Activated B cell treated with CpG ODN at 0.5 μM for 24 hours (primary cell): ENCODE data around the gene RNF145. TPM values are rescaled to one million over a fixed set of nuclear protein-coding genes. Genes with fewer than 3 reads are reported as not detected.

Source experiments
- ATAC-seq: fragments of 200-7000 bp; cut with Tn5 transposase; one replicate; pipeline ENCODE4 v1.10.0; 2021; ENCODE audit warnings: low read depth, mild to moderate bottlenecking, moderate library complexity
- CTCF ChIA-PET: fragments of 350-600 bp; sonication (Branson Sonifier 250); formaldehyde crosslinking; loops from one replicate; lab custom pipeline; 2021; ENCODE audit warnings: antibody characterized with exemption; lab: Charles Lee
- POLR2A ChIA-PET: fragments of 350-600 bp; sonication (Branson Sonifier 250); formaldehyde crosslinking; loops from one replicate; lab custom pipeline; 2021; ENCODE audit warnings: antibody characterized with exemption; lab: Charles Lee
- DNase-seq: peaks from one replicate; pipeline ENCODE4 v3.0.0; 2022
- H3K27ac Mint-ChIP-seq: one replicate; pipeline ENCODE4 v1.8.0; 2020; ENCODE audit warnings: mixed read lengths
- H3K27me3 Mint-ChIP-seq: one replicate; pipeline ENCODE4 v1.8.0; 2021; ENCODE audit warnings: mixed read lengths
- H3K36me3 Mint-ChIP-seq: one replicate; pipeline ENCODE4 v1.8.0; 2021; ENCODE audit warnings: low read depth, mixed read lengths
- H3K4me1 Mint-ChIP-seq: one replicate; pipeline ENCODE4 v1.8.0; 2021; ENCODE audit warnings: mixed read lengths
- H3K4me3 Mint-ChIP-seq: one replicate; pipeline ENCODE4 v1.8.0; 2020; ENCODE audit warnings: mild to moderate bottlenecking, mixed read lengths
- H3K9me3 Mint-ChIP-seq: one replicate; pipeline ENCODE4 v1.8.0; 2020; ENCODE audit warnings: mixed read lengths
- intact Hi-C: fragments of 100-400 bp; cut with micrococcal nuclease; formaldehyde crosslinking; loops from one replicate; pipeline ENCODE4 v1.15.1; 2024
- total RNA-seq: library from RNA; stranded (reverse); gene quantifications from 2 replicates; pipeline ENCODE4 v1.2.3, GENCODE V29; 2022
- TF ChIP-seq, protein P1 (sequence below): fragments of 200-600 bp; IDR thresholded peaks from one replicate; pipeline ENCODE4 v1.8.0; 2022; ENCODE audit warnings: antibody characterized with exemption, mild to moderate bottlenecking

Gene RNF145
- total RNA-seq, 1 donor from 2014 or later: 66.1 TPM

GRCh38 chr5:159210210-159210661 lies 883 bp upstream of the RNF145 start:
- peak overlapping the region; percentile 90 for H3K27ac Mint-ChIP-seq
- ChIA-PET CTCF (no interaction called here), POLR2A (interaction anchor here (1.7 kb wide), 1 partner anchor 12 kb away, joined by 4 read pairs; no protein-coding TSS in a partner anchor)
- ATAC-seq (no peak), DNase-seq (no peak)
- TF ChIP-seq, protein P1, sequence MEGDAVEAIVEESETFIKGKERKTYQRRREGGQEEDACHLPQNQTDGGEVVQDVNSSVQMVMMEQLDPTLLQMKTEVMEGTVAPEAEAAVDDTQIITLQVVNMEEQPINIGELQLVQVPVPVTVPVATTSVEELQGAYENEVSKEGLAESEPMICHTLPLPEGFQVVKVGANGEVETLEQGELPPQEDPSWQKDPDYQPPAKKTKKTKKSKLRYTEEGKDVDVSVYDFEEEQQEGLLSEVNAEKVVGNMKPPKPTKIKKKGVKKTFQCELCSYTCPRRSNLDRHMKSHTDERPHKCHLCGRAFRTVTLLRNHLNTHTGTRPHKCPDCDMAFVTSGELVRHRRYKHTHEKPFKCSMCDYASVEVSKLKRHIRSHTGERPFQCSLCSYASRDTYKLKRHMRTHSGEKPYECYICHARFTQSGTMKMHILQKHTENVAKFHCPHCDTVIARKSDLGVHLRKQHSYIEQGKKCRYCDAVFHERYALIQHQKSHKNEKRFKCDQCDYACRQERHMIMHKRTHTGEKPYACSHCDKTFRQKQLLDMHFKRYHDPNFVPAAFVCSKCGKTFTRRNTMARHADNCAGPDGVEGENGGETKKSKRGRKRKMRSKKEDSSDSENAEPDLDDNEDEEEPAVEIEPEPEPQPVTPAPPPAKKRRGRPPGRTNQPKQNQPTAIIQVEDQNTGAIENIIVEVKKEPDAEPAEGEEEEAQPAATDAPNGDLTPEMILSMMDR: no peak
- intact Hi-C loops: no loop called here
- H3K4me3 Mint-ChIP-seq: peak overlapping the region; percentile 88
- no peaks in the 10 kb centered on the region for H3K27me3 Mint-ChIP-seq
- H3K9me3 Mint-ChIP-seq: no peaks in the 10 kb centered on the region
- H3K4me1 Mint-ChIP-seq: peaks cover 52% of the 10 kb centered on the region
- H3K36me3 Mint-ChIP-seq: peaks cover 15% of the 10 kb centered on the region

DNA sequence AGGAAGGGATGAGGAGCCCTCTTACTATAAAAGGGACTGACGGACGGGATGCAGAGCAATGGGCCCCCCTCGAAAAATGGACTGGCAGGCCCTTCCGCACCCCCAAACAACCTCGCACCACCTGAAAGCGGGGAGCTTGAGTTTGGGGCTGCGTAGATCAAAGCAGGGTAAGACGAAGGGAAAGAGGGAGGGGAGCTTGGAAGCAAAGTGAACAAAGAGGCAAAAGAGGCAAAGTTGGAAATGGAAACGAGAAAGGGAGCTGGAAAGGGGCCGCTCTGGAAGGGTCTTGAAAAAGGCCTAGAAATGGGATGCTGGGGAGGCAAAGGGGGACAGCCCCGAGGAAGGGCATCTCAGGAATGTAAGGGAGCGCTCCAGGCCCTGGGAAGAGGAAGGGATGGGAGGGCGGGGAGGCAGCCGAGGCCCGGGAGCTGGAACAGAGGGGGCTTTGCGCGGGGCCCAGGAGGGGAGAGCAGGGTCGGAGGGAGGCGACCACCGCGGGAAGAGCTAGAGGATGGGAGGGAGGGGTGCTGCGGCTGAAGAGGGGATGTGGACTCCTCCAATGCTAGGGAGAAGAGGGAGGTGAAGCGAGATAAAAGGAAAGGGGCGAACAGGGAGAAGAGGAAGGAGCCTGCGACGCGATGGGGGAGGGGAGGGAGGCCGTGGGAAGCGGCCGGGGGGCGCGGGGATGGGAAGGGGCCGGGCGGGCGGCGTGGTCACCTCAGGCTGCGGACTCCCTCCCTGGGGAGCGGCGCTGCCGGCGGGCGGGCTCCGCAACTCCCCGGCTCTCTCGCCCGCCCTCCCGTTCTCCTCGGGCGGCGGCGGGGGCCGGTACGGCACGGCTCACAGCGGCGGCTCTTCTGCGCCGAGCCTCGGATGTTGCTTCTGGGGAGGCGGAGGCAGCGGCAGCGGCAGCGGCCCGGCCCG lies 577 bp downstream of the RNF145 start:
- Mint-ChIP-seq H3K27me3 (no peaks in the 10 kb centered on the region), H3K27ac (peak overlapping the region; percentile 96), H3K9me3 (no peaks in the 10 kb centered on the region), H3K36me3 (peaks cover 15% of the 10 kb centered on the region), H3K4me3 (peak overlapping the region; percentile 97), H3K4me1 (peaks cover 65% of the 10 kb centered on the region)
- no peak for DNase-seq
- TF ChIP-seq, protein P1: no peak
- ChIA-PET CTCF (interaction anchor here (2.2 to 3.4 kb wide), 2 partner anchors 10 to 52 kb away, joined by 11 to 20 read pairs; no protein-coding TSS in a partner anchor), POLR2A (interaction anchor here (0.6 to 2.7 kb wide), 17 partner anchors 10 to 1478 kb away, joined by 3 to 49 read pairs (median 6); no protein-coding TSS in a partner anchor)
- peak; percentile 25 for ATAC-seq
- intact Hi-C loops: loop anchor here (1.0 to 5.0 kb wide), 7 partner anchors 10 to 1466 kb away; partner anchors contain the start of genes IL12B, LSM11 and UBLCP1

DNA sequence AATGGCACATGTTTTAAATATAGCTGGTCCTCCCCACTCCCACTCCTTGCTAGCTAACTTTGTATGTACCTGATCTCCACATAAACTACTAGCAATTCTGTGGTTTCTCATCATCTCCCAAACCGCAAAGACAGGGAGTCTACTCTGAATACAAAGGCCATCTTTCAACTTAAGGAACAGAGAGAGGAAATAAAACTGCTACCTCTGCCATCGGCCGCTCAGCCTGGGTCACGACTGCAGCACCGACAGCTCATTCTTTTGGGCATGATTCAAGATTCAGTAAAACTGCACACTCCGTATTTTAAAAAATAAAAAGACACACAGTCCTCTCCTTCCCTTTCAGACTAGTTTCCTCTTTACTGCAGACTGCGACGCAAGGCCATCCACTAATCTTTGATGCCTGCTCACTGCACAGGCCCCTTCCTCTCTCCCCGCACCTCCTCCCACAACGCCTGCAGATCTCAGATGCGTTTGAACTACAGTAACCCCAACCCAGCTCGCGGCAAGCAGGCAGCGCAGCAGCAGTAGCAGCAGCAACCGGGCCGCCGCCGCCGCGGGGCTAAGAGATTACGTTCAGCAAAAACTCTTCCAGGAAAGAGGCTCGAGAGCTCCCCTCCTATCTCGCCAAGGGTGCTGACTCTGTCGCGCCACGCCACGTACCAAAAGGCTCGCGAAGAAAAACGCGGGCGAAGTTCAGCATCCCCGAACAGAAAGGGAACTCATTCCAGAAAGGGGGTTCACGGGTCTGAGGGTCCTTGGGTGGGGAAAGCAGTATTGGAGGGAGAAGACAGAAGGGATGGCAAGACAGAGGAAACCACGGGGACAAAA lies 1.5 kb downstream of the RNF145 start:
- Mint-ChIP-seq H3K36me3 (peaks cover 21% of the 10 kb centered on the region), H3K4me1 (peaks cover 74% of the 10 kb centered on the region), H3K4me3 (peak overlapping the region; percentile 97), H3K27ac (peak overlapping the region; percentile 96), H3K9me3 (no peaks in the 10 kb centered on the region), H3K27me3 (no peaks in the 10 kb centered on the region)
- ChIA-PET CTCF (interaction anchor here (2.2 to 3.4 kb wide), 2 partner anchors 9 to 51 kb away, joined by 11 to 20 read pairs; no protein-coding TSS in a partner anchor), POLR2A (interaction anchor here (0.5 to 2.7 kb wide), 22 partner anchors 9 to 1873 kb away, joined by 3 to 49 read pairs (median 4); partner anchors contain the start of genes SLU7 and UBLCP1)
- ATAC-seq (peak; percentile 53), DNase-seq (peak; percentile 55)
- intact Hi-C loops: loop anchor here (1.0 to 5.0 kb wide), 6 partner anchors 13 to 1466 kb away; partner anchors contain the start of genes IL12B and LSM11
- TF ChIP-seq, protein P1: no peak

DNA sequence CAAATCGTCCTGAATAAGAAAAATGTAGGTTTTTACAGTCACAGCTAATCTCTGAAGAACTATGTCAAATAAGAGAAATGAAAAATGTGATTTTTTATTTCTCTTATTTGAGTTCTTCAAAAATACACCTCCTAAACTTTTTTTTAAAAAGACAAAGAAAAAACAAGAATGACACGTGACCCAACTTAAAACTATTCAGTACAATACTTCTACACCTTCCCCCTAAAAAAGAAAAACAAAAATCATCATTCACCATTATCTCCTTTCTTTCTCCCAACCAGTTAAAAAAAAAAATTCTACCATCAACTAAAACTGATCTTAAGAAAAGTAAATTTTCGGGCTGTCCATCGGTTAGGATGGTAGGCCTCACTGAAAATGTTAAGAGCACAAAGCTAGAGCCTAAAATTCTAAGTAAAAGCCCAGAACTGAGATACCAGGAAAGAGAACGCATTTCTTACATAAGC lies 2.1 kb downstream of the RNF145 start:
- intact Hi-C loops: loop anchor here (1.0 to 5.0 kb wide), 4 partner anchors 22 to 1465 kb away; partner anchors contain the start of genes IL12B and LSM11
- no peaks in the 10 kb centered on the region for H3K27me3 Mint-ChIP-seq
- no peak for ATAC-seq
- no peaks in the 10 kb centered on the region for H3K9me3 Mint-ChIP-seq
- TF ChIP-seq, protein P1: no peak
- no peak for DNase-seq
- peak overlapping the region; percentile 96 for H3K27ac Mint-ChIP-seq
- ChIA-PET POLR2A (interaction anchor here (0.6 to 2.7 kb wide), 16 partner anchors 9 to 1872 kb away, joined by 3 to 49 read pairs (median 6); partner anchors contain the start of genes SLU7 and UBLCP1), CTCF (interaction anchor here (2.2 to 3.4 kb wide), 2 partner anchors 9 to 50 kb away, joined by 11 to 20 read pairs; no protein-coding TSS in a partner anchor)
- H3K4me3 Mint-ChIP-seq: peak overlapping the region; percentile 97
- peaks cover 26% of the 10 kb centered on the region for H3K36me3 Mint-ChIP-seq
- H3K4me1 Mint-ChIP-seq: peaks cover 74% of the 10 kb centered on the region
